HFF-Myc (cell line): Measurements from ENCODE around the gene BEST4.
"Not testable (repeated sequence)": the region's sequence is repeated elsewhere in the genome, so short reads cannot be mapped to it uniquely, and the experiment has no call there.

Experiments
- DNase-seq: peaks from one replicate; pipeline ENCODE4 v3.0.0-alpha.2; 2011; ENCODE audit warnings: low read depth; ENCODE audit errors: extremely low read depth
- H3K4me3 ChIP-seq: replicated peaks from 2 replicates; pipeline ENCODE4 v1.5.1; 2011; ENCODE audit warnings: low read depth, mild to moderate bottlenecking, control low read depth, low read length
- TF ChIP-seq, protein P1 (sequence below): IDR thresholded peaks from 2 replicates; pipeline ENCODE4 v1.5.1; 2012; ENCODE audit warnings: mild to moderate bottlenecking, low read depth, low read length, control low read depth; ENCODE audit errors: missing control alignments

Gene BEST4

DNA sequence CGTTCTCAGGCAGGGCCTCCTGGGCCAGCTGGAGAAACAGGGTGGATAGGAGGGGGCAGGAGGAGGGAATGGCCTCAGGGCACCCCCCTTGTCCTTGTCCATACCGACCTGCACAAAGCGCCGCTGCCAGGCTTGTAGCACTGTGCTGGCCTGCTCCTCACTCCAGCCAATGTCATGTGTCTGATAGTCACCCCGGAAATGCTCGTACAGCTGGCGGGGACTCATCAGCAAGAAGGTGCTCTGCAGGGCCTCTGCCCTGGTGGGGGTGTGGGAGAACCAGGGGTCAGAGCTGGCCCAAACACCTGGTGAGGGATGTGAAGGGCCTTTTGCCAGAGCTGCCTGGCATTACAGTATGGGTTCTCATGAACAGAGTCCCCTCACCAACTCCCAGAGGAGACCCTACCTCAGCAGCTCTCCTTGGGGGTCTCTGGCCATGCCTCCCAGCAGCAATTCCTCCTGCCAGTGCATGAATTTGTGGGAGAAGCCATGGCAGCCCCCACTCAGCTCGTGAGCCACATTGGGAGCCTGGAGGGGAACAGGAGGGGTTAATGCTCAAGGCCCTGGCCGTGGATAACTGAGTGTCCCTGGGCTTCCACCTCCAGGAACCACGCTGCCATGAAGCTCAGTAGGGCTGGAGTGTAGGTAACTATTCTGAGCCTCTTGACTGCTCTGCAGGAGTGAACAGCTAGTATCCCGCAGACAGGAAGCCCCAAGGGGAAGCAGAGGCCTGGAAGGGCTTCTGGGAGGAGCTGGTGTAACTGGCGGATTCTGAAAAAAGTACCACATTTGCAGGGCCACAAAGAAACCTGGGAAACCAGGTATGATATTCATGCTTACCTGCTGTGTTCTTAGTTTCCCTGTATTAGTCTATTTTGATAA is 41.8 kb upstream of the BEST4 start:
- TF ChIP-seq, protein P1, sequence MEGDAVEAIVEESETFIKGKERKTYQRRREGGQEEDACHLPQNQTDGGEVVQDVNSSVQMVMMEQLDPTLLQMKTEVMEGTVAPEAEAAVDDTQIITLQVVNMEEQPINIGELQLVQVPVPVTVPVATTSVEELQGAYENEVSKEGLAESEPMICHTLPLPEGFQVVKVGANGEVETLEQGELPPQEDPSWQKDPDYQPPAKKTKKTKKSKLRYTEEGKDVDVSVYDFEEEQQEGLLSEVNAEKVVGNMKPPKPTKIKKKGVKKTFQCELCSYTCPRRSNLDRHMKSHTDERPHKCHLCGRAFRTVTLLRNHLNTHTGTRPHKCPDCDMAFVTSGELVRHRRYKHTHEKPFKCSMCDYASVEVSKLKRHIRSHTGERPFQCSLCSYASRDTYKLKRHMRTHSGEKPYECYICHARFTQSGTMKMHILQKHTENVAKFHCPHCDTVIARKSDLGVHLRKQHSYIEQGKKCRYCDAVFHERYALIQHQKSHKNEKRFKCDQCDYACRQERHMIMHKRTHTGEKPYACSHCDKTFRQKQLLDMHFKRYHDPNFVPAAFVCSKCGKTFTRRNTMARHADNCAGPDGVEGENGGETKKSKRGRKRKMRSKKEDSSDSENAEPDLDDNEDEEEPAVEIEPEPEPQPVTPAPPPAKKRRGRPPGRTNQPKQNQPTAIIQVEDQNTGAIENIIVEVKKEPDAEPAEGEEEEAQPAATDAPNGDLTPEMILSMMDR = no peak
- no peak for DNase-seq
- H3K4me3 ChIP-seq = no peak overlapping the region

DNA sequence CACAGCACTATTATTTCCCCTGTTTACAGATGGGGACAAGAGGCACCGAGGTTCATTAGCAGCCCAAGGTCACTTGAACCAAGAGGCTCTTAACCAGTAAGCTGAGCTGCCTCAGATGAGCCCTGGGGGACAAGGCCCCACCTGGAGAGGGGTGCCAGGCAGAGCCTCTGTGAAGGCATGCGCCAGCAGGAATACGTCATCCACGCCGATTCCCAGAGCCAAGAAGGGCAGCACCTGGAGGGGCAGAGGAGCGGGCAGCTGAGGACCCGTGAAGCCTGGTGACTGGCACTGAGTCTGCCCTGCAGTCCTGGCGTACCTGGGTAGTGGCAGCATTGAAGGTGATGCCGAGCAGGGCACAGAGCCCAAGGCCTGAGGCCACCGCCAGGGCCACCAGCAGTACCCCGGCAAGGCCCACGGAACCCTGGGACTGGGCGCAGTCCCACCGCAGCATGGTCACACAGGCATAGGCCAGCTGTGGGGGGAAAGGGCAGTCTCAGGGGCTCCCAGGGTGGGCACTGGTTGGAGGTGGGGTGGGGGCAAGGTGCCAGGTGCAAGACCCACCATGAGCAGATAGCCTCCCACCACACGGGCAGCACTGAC is 41.0 kb upstream of the BEST4 start:
- DNase-seq = no peak
- no peak overlapping the region for H3K4me3 ChIP-seq
- TF ChIP-seq, protein P1 = no peak

DNA sequence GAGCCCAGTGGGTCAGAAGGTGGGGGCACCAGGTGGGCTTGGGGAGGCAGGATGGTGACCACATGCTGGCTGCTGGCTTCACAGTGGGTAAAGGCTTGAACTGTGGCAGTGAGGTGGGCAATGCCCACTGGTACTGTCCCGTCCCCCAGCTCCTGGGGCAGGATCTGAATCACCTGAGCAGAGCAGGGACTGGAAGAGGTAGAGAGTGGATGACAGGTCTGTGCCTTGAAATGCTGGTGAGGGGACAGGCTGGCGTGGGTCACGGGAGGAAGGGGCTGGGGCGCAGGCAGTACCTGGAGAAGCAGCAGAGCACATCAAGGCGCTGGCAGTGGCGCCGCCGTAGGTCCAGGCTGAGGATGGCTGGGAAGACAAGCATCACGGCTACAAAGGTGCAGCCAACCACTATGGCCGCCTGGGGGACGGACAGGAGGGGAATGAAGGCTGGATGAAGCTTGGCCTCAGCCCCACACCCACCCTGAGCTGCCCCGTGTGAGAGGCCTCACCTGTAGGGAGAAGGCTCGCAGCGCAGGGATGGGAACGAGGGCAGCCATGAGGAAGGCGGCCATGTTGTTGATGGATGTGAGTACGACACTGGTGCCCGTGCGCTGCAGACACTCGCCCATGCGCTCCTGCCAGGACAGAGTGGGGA is 40.2 kb upstream of the BEST4 start:
- TF ChIP-seq, protein P1 = no peak
- DNase-seq = no peak
- no peak overlapping the region for H3K4me3 ChIP-seq

DNA sequence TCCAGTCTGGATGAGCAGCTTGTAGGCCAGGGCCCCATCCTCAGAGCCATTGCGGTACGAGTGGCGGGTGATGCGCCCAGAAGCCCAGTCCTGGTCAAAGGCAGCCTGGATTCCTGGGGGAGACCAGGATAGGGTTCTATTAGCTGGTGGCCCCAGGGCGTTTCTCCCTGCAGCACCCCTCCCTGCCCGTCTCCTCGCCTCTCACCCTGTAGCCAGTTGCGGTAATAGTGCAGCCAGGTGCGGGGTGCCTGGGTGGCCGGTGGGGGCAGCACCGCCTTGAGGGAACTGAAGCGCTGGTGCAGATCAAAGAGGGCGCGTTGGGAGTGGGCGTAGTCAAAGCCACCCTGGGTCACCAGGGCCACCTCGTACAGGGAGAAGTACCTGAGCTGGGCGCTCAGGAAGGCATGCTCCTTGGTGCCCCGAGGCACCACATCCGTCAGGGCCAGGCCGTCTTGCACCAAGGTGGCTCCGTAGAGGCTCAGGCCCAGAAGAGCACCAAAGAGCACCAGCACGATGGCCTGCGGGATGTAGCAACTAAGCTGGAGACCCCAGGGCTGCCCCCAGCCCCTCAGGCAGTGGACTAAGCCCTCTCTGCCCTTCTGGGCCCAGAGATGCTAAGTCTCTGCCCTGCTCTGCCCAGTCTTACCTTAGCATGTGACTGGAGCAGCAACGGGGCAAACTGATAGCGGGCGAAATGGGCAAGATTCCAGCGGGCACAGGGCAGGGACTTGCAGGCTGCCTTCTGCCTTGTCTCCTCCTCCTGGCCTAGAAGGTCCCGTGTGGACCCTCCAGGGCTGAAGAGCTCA is 39.4 kb upstream of the BEST4 start:
- TF ChIP-seq, protein P1 = no peak
- no peak overlapping the region for H3K4me3 ChIP-seq

DNA sequence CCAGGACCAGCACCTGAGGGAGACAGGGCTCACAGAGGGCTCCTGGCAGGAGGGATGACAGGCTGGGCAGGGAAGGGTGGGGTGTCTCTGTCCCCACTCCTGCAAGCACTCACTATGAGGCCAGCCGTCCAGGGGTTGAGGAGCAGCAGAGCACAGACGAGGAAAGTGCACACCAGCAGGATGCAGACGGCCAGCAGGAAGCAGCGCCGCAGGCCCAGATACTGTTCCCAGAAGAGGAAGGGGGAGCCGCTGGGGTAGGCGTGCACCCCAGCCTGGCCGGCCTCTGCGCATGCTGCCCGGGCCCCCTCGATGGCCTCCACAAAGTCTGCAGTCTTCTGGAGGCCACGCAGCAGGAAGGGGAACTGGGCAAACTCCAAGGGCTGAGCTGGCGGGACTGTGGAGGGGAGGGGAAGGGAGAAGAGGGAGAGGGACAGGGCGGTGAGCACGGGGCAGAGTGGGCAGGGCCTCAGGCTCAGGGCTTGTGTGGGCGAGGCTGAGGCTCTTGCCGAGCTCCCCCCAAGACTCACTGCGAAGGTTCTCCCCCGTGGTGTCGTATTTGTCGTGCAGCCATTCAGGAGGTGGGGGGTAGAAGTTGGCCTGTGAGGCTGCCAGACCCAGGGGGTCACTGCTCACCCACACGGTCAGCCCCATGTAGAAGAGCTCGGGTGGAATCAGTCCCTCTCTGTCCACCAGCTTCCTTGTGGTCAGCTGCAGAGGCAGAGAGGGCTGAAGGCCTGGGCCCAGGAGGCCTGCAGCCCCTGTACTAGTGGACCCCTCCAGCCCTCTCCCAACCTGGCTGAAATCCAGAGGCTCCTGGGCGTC is 38.6 kb upstream of the BEST4 start:
- DNase-seq = no peak

More for the DNA sequence above, 39.4 kb upstream of the BEST4 start:
- no peak for DNase-seq

DNA sequence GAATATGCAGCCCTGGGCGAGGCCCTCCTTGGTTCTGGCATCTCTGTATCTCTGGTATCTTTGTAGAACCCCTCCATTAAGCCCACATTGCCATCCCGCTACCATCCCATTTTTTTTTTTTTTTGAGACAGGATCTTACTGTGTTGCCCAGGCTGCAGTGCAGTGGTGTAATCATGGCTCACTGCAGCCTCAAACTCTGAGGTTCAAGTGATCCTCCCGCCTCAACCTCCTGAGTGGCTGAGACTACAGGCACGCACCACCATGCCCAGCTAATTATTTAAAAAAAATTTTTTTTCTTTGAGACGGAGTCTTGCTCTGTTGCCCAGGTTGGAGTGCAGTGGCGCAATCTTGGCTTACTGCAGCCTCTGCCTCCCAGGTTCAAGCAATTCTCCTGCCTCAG is 36.4 kb upstream of the BEST4 start:
- H3K4me3 ChIP-seq, DNase-seq: not testable (repeated sequence)

More for the DNA sequence above, 38.6 kb upstream of the BEST4 start:
- no peak overlapping the region for H3K4me3 ChIP-seq
- TF ChIP-seq, protein P1 = no peak
